ENCODE data around the gene POC1A. TPM values are rescaled to one million over a fixed set of nuclear protein-coding genes. Genes with fewer than 3 reads are reported as not detected.
A peak's percentile ranks its signal among the peaks of the same experiment; 100 is the strongest.

The POC1A gene
- total RNA-seq, 1 experiment from 2014 or later = 43.0 TPM

GRCh38 chr3:52028572-52028971 is 125.7 kb downstream of the POC1A start:
- no peak for TF ChIP-seq EZH2phosphoT487 (IDR thresholded peaks at IDR 0.05; ENCODE audit: borderline replicate concordance, low read length)
- TF ChIP-seq, protein P1, sequence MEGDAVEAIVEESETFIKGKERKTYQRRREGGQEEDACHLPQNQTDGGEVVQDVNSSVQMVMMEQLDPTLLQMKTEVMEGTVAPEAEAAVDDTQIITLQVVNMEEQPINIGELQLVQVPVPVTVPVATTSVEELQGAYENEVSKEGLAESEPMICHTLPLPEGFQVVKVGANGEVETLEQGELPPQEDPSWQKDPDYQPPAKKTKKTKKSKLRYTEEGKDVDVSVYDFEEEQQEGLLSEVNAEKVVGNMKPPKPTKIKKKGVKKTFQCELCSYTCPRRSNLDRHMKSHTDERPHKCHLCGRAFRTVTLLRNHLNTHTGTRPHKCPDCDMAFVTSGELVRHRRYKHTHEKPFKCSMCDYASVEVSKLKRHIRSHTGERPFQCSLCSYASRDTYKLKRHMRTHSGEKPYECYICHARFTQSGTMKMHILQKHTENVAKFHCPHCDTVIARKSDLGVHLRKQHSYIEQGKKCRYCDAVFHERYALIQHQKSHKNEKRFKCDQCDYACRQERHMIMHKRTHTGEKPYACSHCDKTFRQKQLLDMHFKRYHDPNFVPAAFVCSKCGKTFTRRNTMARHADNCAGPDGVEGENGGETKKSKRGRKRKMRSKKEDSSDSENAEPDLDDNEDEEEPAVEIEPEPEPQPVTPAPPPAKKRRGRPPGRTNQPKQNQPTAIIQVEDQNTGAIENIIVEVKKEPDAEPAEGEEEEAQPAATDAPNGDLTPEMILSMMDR (conservative IDR thresholded peaks at IDR 0.05; ENCODE audit: low read depth, low read length) = no peak
- TF ChIP-seq EZH2 (IDR thresholded peaks at IDR 0.05; ENCODE audit: low read length, unreplicated experiment) = no peak
- ATAC-seq = peak; percentile 42; the same call in 1 of the 2 replicates

DNA sequence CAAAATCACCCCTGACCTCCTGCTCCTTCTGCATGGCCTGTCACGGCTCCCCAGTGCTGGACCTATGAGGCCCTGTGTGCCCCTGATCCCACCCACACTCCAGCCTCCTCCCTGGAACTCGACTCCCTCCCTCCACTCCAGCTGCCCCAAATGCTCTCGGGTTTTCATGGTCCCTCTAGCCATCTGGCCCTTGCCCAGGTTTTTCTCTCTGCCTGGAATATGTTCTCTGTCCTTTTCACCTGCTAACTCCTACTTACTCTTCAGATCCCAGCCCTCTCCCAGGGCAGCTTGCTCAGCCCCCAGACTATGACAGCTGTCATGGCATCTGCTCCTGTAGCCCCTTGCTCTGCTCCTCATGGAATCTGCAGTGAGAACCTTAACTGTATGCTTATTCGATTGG is 128.2 kb downstream of the POC1A start:
- no peaks in the 10 kb centered on the region for H3K36me3 ChIP-seq (ENCODE audit: low read depth, low read length)
- POLR2A ChIA-PET (ENCODE audit: unreplicated experiment) = no interaction called here
- no peaks in the 10 kb centered on the region for H3K27me3 ChIP-seq (ENCODE audit: low read length)
- TF ChIP-seq, protein P1 (conservative IDR thresholded peaks at IDR 0.05; ENCODE audit: low read depth, low read length) = no peak
- TF ChIP-seq EZH2 (IDR thresholded peaks at IDR 0.05; ENCODE audit: low read length, unreplicated experiment) (no peak), EZH2phosphoT487 (IDR thresholded peaks at IDR 0.05; ENCODE audit: borderline replicate concordance, low read length) (no peak)
- H3K9ac ChIP-seq (ENCODE audit: low read length) = no peak overlapping the region
- no peaks in the 10 kb centered on the region for H3F3A ChIP-seq (ENCODE audit: low read length, unreplicated experiment)
- ATAC-seq (no peak), DNase-seq (no peak)
- CTCF ChIA-PET = no interaction called here
- no peak overlapping the region for H3K4me2 ChIP-seq (ENCODE audit: low read length)
- intact Hi-C loops (cut with micrococcal nuclease) = no loop called here
- H3K9me3 ChIP-seq (ENCODE audit: low read length) = no peaks in the 10 kb centered on the region
- no peaks in the 10 kb centered on the region for H3K4me1 ChIP-seq (ENCODE audit: insufficient read depth, low read length)
- H3K79me2 ChIP-seq (ENCODE audit: low read length) = no peaks in the 10 kb centered on the region
- H3K27ac ChIP-seq (ENCODE audit: low read length) = no peak overlapping the region
- H4K20me1 ChIP-seq (ENCODE audit: low read length) = no peaks in the 10 kb centered on the region
- H2AFZ ChIP-seq (ENCODE audit: low read length) = no peak overlapping the region
- H3K4me3 ChIP-seq (ENCODE audit: low read length) = no peak overlapping the region
- H3K9me2 ChIP-seq (replicated peaks; ENCODE audit: low read length) = no peaks in the 10 kb centered on the region
- BruUV-seq (replicated peaks) = no TSS peak

More at GRCh38 chr3:52028572-52028971, 125.7 kb downstream of the POC1A start:
- no peaks in the 10 kb centered on the region for H3K36me3 ChIP-seq (ENCODE audit: low read depth, low read length)
- H3K9ac ChIP-seq (ENCODE audit: low read length) = no peak overlapping the region
- intact Hi-C loops (cut with micrococcal nuclease) = no loop called here
- H3K9me3 ChIP-seq (ENCODE audit: low read length) = no peaks in the 10 kb centered on the region
- no peaks in the 10 kb centered on the region for H3K9me2 ChIP-seq (replicated peaks; ENCODE audit: low read length)
- H3K27ac ChIP-seq (ENCODE audit: low read length) = no peak overlapping the region
- no peak overlapping the region for H3K4me3 ChIP-seq (ENCODE audit: low read length)
- peak; percentile 20 for DNase-seq
- H3K79me2 ChIP-seq (ENCODE audit: low read length) = no peaks in the 10 kb centered on the region
- no peaks in the 10 kb centered on the region for H4K20me1 ChIP-seq (ENCODE audit: low read length)
- H2AFZ ChIP-seq (ENCODE audit: low read length) = no peak overlapping the region
- no peaks in the 10 kb centered on the region for H3K27me3 ChIP-seq (ENCODE audit: low read length)
- ChIA-PET POLR2A (ENCODE audit: unreplicated experiment) (no interaction called here), CTCF (interaction anchor here (0.6 kb wide), 1 partner anchor 24 kb away, joined by 3 read pairs; no protein-coding TSS in a partner anchor)
- no peaks in the 10 kb centered on the region for H3F3A ChIP-seq (ENCODE audit: low read length, unreplicated experiment)
- H3K4me2 ChIP-seq (ENCODE audit: low read length) = no peak overlapping the region
- H3K4me1 ChIP-seq (ENCODE audit: insufficient read depth, low read length) = no peaks in the 10 kb centered on the region
- no TSS peak for BruUV-seq (replicated peaks)

- Histone ChIP-seq H4K20me1 (ENCODE audit: low read length) (no peaks in the 10 kb centered on the region), H3K27ac (ENCODE audit: low read length) (no peak overlapping the region), H3K4me1 (ENCODE audit: insufficient read depth, low read length) (no peaks in the 10 kb centered on the region), H2AFZ (ENCODE audit: low read length) (no peak overlapping the region), H3K27me3 (ENCODE audit: low read length) (no peaks in the 10 kb centered on the region), H3F3A (ENCODE audit: low read length, unreplicated experiment) (no peaks in the 10 kb centered on the region), H3K79me2 (ENCODE audit: low read length) (no peaks in the 10 kb centered on the region), H3K9me3 (ENCODE audit: low read length) (no peaks in the 10 kb centered on the region), H3K4me3 (ENCODE audit: low read length) (no peak overlapping the region), H3K9me2 (replicated peaks; ENCODE audit: low read length) (no peaks in the 10 kb centered on the region), H3K4me2 (ENCODE audit: low read length) (no peak overlapping the region), H3K9ac (ENCODE audit: low read length) (no peak overlapping the region), H3K36me3 (ENCODE audit: low read depth, low read length) (no peaks in the 10 kb centered on the region)
- no peak for DNase-seq
- ChIA-PET POLR2A (ENCODE audit: unreplicated experiment) (no interaction called here), CTCF (no interaction called here)
- ATAC-seq = no peak
- TF ChIP-seq, protein P1 (conservative IDR thresholded peaks at IDR 0.05; ENCODE audit: low read depth, low read length) = no peak
- TF ChIP-seq EZH2 (IDR thresholded peaks at IDR 0.05; ENCODE audit: low read length, unreplicated experiment) = no peak
- no peak for TF ChIP-seq EZH2phosphoT487 (IDR thresholded peaks at IDR 0.05; ENCODE audit: borderline replicate concordance, low read length)
- no TSS peak for BruUV-seq (replicated peaks)
- intact Hi-C loops (cut with micrococcal nuclease) = no loop called here
These were observed 128.8 kb downstream of the POC1A start for GRCh38 chr3:52025453-52025852.

Other genes with a start within 250 kb of the POC1A start
- gene RRP9, start 212.5 kb downstream of the POC1A start, total RNA-seq (2014; rRNA removed) = 95.0 and 112 TPM in 2 replicates
- gene PARP3, start 212.1 kb downstream of the POC1A start, total RNA-seq (2014; rRNA removed) = 19.3 and 30.5 TPM in 2 replicates
- not detected in 2 replicates for gene GPR62, start 199.0 kb downstream of the POC1A start, total RNA-seq (2014; rRNA removed)
- 45.8 and 59.1 TPM in 2 replicates for gene PCBP4, start 187.0 kb downstream of the POC1A start, total RNA-seq (2014; rRNA removed)
- gene ABHD14B, start 180.4 kb downstream of the POC1A start, total RNA-seq (2014; rRNA removed) = 49.6 and 53.8 TPM in 2 replicates
- gene ABHD14A, start 179.4 kb downstream of the POC1A start, total RNA-seq (2014; rRNA removed) = 22.1 and 23.4 TPM in 2 replicates
- gene ACY1, start 170.9 kb downstream of the POC1A start, total RNA-seq (2014; rRNA removed) = 71.3 and 113 TPM in 2 replicates
- gene RPL29, start 158.5 kb downstream of the POC1A start, total RNA-seq (2014; rRNA removed) = 1,539 and 1,807 TPM in 2 replicates
- 40.9 and 51.1 TPM in 2 replicates for gene DUSP7, start 97.9 kb downstream of the POC1A start, total RNA-seq (2014; rRNA removed)
- 63.5 and 69.5 TPM in 2 replicates for gene ALAS1, start 43.7 kb upstream of the POC1A start, total RNA-seq (2014; rRNA removed)
- not detected in 2 replicates for gene TLR9, start 71.2 kb upstream of the POC1A start, total RNA-seq (2014; rRNA removed)
- gene TWF2, start 84.7 kb upstream of the POC1A start, total RNA-seq (2014; rRNA removed) = 147 and 166 TPM in 2 replicates
- gene PPM1M, start 91.3 kb upstream of the POC1A start, total RNA-seq (2014; rRNA removed) = 8.5 and 12.4 TPM in 2 replicates
- 56.2 and 56.4 TPM in 2 replicates for gene WDR82, start 124.2 kb upstream of the POC1A start, total RNA-seq (2014; rRNA removed)
- 11.3 and 11.7 TPM in 2 replicates for gene GLYCTK, start 133.4 kb upstream of the POC1A start, total RNA-seq (2014; rRNA removed)
- gene DNAH1, start 161.9 kb upstream of the POC1A start, total RNA-seq (2014; rRNA removed) = 2.2 and 3.3 TPM in 2 replicates